ENCODE measurements around the gene CFAP54.

The CFAP54 gene

DNA sequence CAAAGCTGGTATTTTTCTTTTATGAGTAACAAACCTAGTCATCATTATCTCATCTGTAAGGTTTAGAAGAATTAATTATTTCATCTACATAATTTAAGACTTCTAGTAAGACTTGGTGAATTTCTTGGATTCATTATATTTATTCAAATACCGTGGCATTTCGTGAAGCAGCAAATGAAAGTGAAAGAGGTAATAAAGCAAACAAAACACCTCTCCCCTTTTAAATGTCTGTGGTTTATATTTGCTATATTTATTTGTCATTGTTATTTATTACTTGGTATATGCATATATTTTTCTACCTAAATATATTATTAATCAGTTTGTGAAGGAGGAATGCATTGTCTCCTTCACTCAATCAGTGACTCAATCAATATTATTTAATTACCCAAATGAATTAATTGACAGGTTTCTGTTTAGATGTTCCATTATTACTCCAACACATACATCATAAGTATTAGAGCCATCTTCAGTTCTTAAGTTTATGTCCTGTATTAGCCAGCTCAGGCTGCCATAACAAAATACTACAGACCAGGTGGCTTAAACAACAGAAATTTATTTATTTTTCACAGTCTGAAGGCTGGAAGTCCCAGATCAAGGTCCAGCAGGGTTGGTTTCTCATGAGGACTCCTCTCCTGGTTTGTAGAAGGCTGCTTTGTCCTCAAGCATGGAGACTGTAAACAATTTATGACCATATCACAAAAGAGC, 6.6 kb downstream of the CFAP54 start:
- Mint-ChIP-seq H3K27ac (peak overlapping the region; percentile 42), H3K27me3 (ENCODE audit: low read depth) (peaks cover 11% of the 10 kb centered on the region), H3K9me3 (peaks cover 4% of the 10 kb centered on the region), H3K36me3 (ENCODE audit: low read depth) (peaks cover 4% of the 10 kb centered on the region), H3K4me3 (no peak overlapping the region), H3K4me1 (ENCODE audit: low read depth) (peaks cover 37% of the 10 kb centered on the region)

DNA sequence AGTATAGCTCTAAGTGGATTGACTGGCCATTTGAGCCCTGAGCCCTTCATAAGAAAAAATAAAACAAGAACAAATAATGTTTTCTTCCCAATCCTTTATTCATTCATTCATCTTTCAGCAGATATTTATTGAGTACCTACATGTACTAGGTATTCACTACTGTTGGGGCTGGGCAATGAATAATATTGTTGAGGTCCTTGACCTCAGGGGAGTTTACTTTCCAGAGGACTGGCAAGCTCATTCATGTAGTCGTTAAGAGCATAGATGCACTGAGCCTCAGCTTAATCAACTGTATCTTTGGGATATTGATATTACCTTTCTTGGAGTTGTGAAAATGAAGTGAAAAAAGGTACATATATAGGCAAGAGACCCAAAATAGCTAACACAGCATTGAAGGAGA, 7.6 kb downstream of the CFAP54 start:
- Mint-ChIP-seq H3K9me3 (peaks cover 4% of the 10 kb centered on the region), H3K36me3 (ENCODE audit: low read depth) (peaks cover 4% of the 10 kb centered on the region), H3K27me3 (ENCODE audit: low read depth) (peaks cover 5% of the 10 kb centered on the region), H3K27ac (no peak overlapping the region), H3K4me3 (no peak overlapping the region), H3K4me1 (ENCODE audit: low read depth) (peaks cover 46% of the 10 kb centered on the region)

DNA sequence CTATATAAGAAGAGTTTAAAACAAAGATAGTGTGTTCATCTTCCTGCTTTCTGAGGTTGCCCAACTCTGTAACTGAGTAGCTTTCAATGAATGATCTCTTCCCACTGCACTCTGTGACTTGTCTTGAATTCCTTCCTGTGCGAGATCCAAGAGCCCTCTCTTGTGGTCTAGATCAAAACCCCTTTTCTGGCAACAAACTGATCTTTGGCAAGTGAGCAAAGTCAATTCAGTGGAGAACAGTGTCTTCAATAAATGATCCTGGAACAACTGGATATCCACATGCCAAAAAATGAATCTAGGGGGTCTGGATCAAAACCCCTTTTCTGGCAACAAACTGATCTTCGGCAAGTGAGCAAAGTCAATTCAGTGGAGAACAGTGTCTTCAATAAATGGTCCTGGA, 8.5 kb downstream of the CFAP54 start:
- H3K4me1 Mint-ChIP-seq (ENCODE audit: low read depth): peaks cover 49% of the 10 kb centered on the region
- H3K4me3 Mint-ChIP-seq: no peak overlapping the region
- peaks cover 6% of the 10 kb centered on the region for H3K36me3 Mint-ChIP-seq (ENCODE audit: low read depth)
- no peak overlapping the region for H3K27ac Mint-ChIP-seq
- H3K9me3 Mint-ChIP-seq: peaks cover 4% of the 10 kb centered on the region
- H3K27me3 Mint-ChIP-seq (ENCODE audit: low read depth): no peaks in the 10 kb centered on the region

DNA sequence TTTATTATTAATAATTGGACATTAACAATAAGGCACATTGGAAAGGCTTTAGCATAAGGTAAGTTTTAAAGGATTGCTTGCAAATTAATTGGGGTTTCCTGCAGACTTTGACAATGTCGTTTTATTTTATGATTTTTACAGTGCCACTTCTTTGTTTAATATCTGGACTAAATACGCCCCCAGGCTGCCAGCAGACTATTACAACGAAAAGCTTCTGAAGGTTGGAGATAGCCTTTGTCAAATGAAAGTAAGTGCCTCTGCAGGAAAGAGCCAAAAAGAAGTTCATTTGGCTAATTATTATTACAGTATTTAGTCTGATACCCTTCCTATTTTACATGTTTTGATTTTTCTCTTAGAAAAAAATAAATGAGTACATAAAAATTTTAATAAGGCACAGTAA, 11.3 kb downstream of the CFAP54 start:
- Mint-ChIP-seq H3K4me1 (ENCODE audit: low read depth) (peaks cover 51% of the 10 kb centered on the region), H3K27ac (peak overlapping the region; percentile 85), H3K36me3 (ENCODE audit: low read depth) (peaks cover 6% of the 10 kb centered on the region), H3K27me3 (ENCODE audit: low read depth) (no peaks in the 10 kb centered on the region), H3K9me3 (peaks cover 4% of the 10 kb centered on the region), H3K4me3 (peak overlapping the region; percentile 25)

DNA sequence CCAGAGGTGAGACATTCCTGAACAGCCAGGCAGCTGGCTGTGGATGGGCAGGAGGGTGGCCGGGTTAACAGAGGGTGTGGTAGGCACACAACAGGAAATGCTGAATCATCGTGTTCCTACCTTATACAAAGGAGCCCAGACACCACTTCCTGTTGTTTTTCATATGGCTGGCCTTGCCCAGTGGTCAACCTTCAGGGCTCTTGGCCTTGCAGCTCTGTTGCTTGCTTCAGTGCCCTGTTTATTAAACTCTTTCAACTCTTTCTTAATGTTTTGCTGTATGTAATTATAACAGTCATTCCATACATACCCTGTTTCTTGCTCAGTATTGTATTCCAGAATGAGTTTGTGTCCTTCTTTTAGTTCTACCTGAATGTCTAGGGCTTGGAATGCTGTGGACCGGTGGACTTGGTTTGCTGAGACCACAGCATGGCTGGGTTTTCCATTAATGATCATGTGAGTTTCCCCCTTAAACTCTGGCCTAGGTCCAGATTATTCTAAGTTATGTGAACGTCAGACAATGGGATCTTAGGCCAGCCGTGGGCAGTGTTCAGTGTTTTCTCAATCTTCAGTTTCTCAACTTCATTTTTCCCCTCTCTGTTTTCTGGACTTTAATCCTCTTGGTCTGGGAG, 11.9 kb downstream of the CFAP54 start:
- Mint-ChIP-seq H3K4me3 (peak overlapping the region; percentile 25), H3K27me3 (ENCODE audit: low read depth) (no peaks in the 10 kb centered on the region), H3K36me3 (ENCODE audit: low read depth) (peaks cover 6% of the 10 kb centered on the region), H3K4me1 (ENCODE audit: low read depth) (peaks cover 49% of the 10 kb centered on the region), H3K9me3 (peaks cover 4% of the 10 kb centered on the region), H3K27ac (peak overlapping the region; percentile 85)

DNA sequence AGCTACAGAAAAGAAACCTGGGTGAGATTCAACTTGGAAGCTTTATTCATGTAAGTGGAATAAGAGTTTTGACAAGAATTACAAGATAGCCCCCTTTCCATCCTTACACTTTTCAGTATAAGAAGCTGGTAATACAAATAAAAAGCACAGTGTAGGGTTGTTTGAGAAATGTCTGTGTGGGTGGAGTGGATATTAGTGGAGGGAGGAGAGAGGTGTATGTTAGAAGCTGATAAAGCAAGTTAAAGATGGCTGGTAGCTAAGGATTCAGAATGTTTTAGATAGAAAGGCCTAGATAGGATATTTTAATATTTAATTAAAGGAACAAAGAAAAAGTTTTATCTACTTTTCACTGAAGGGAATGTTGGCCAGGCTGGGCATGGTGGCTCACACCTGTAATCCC, 12.5 kb downstream of the CFAP54 start:
- Mint-ChIP-seq H3K27me3 (ENCODE audit: low read depth) (no peaks in the 10 kb centered on the region), H3K27ac (peak overlapping the region; percentile 85), H3K4me3 (no peak overlapping the region), H3K36me3 (ENCODE audit: low read depth) (peaks cover 6% of the 10 kb centered on the region), H3K9me3 (peaks cover 4% of the 10 kb centered on the region), H3K4me1 (ENCODE audit: low read depth) (peaks cover 44% of the 10 kb centered on the region)

DNA sequence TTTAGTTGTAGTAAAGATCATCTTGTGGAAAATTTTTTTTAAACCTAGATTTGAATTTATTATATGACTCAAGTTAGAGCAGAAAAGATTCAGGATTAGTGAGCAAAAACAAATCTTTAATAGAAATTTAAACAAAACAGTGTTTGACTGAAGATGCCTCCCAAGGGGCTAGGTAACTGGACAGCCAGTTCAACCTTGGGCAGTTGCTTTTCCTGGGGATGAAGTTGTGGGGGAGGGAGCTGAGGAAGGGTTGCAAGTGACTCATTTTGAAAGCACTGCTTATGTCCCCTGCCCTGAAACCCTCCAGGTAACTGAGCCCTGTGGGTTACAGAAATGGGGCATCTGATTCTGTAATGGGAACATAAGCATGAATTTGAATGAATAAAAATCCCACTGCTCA, 13.1 kb downstream of the CFAP54 start:
- no peaks in the 10 kb centered on the region for H3K27me3 Mint-ChIP-seq (ENCODE audit: low read depth)
- H3K4me3 Mint-ChIP-seq: no peak overlapping the region
- H3K36me3 Mint-ChIP-seq (ENCODE audit: low read depth): peaks cover 6% of the 10 kb centered on the region
- peaks cover 4% of the 10 kb centered on the region for H3K9me3 Mint-ChIP-seq
- H3K27ac Mint-ChIP-seq: peak overlapping the region; percentile 68
- peaks cover 41% of the 10 kb centered on the region for H3K4me1 Mint-ChIP-seq (ENCODE audit: low read depth)

DNA sequence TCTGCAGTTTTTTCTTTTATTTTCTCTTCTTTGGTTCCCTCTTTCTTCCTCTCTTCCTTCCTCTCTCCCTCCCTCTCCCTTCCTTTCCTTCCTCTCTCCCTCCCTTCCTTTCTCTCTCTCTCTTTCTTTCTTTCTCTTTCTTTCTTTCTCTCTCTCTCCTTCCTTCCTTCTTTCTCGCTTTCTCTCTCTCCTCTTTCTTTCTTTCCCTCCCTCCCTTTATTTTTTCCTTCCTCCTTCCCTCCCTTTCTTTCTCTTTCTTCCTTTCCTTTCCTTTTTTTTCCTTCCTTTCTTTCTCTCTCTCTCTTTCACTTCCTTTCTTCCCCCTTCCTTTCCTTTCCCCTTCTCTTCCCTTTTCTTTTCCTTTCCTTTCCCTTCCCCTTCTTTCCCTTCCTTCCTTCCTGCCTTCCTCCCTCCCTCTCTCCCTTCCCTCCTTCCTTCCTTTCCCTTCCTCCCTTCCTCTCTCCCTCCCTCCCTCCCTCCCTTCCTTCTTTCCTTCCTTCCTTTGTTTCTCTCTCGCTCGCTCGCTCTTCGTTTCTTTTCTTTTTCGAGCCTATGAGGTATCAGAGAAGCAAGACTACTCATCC, 13.7 kb downstream of the CFAP54 start:
- Mint-ChIP-seq H3K4me1 (ENCODE audit: low read depth) (peaks cover 40% of the 10 kb centered on the region), H3K27ac (peak overlapping the region; percentile 77), H3K27me3 (ENCODE audit: low read depth) (no peaks in the 10 kb centered on the region), H3K4me3 (peak overlapping the region; percentile 57), H3K36me3 (ENCODE audit: low read depth) (peaks cover 2% of the 10 kb centered on the region), H3K9me3 (no peaks in the 10 kb centered on the region)

DNA sequence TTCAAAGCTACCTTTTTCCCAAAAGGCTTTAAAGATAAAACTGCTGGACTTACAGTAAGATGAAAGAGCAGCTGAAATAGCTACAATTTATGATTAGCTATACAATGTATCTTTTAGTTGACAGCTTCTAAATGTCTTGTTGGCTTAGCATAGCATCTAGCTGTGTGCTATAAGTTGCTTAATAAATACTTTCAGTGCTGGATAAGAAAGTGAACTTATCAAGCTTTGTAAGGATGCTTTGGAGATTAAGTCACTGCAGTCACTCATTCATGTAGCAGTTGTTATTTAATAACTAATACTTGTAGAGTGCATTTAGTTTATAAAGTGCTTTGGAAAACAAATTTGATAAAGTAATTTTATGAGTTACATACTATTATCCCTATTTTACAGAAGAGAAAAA, 14.6 kb downstream of the CFAP54 start:
- Mint-ChIP-seq H3K4me3 (no peak overlapping the region), H3K27ac (no peak overlapping the region), H3K4me1 (ENCODE audit: low read depth) (peaks cover 43% of the 10 kb centered on the region), H3K36me3 (ENCODE audit: low read depth) (peaks cover 2% of the 10 kb centered on the region), H3K9me3 (no peaks in the 10 kb centered on the region), H3K27me3 (ENCODE audit: low read depth) (no peaks in the 10 kb centered on the region)

DNA sequence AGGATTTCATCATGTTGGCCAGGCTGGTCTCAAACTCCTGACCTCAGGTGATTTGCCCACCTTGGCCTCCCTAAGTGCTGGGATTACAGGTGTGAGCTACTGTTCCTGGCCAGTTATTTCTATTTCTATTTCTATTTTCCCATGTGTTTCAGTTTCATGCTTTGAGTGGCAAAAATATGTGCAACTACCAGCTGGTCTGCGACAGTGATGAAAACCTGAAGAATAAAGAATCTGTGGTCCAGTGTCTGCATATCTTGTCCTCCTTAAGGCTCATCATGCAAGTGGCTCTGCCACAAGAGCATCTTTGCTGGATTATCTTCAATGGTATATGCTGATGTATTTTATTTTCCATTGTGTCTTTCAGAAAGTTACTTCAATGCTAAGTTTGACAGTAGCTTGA, 17.4 kb downstream of the CFAP54 start:
- Mint-ChIP-seq H3K36me3 (ENCODE audit: low read depth) (peaks cover 2% of the 10 kb centered on the region), H3K4me1 (ENCODE audit: low read depth) (peaks cover 28% of the 10 kb centered on the region), H3K27ac (no peak overlapping the region), H3K9me3 (no peaks in the 10 kb centered on the region), H3K27me3 (ENCODE audit: low read depth) (no peaks in the 10 kb centered on the region), H3K4me3 (no peak overlapping the region)

DNA sequence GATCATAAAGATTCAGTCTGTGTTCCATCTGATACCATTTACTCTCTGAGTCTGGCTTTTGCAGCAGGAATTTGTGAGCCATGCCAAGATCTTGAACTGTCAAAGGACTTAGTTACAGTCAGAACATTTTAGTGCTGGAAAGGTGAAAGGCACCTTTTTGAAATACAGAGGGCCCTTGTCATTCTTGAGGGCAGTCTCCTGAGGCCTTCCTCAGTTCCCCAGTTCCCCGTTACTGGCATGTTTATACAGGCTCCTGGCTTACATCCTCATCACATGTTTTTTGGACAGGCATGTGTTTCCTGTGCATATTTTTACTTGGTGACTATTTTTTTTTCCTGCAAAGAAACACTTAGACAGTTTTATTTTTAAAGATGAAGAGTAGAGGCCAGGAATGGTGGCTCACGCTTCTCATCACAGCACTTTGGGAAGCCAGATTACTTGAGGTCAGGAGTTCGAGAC, 21.0 kb downstream of the CFAP54 start:
- no peak overlapping the region for H3K4me3 Mint-ChIP-seq
- no peak overlapping the region for H3K27ac Mint-ChIP-seq
- no peaks in the 10 kb centered on the region for H3K9me3 Mint-ChIP-seq
- H3K4me1 Mint-ChIP-seq (ENCODE audit: low read depth): peaks cover 11% of the 10 kb centered on the region
- no peaks in the 10 kb centered on the region for H3K36me3 Mint-ChIP-seq (ENCODE audit: low read depth)
- H3K27me3 Mint-ChIP-seq (ENCODE audit: low read depth): no peaks in the 10 kb centered on the region

DNA sequence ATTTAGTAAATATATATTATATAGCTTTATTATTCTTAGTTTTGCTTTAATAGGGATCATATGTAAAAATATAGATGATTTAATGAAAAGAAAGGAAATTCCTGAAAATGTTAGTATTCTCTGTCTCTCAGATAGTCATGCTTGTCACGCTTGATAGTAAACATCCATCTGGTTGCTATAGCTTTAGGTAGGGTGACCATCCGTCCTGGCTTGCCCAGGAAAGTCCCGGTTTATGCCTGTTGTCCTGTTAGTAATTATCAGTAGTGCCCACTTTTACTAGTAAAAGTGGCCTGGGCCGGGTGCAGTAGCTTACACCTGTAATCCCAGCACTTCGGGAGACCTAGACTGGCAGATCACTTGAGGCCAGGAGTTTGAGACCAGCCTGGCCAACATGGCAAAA, 23.8 kb downstream of the CFAP54 start:
- Mint-ChIP-seq H3K27ac (no peak overlapping the region), H3K9me3 (no peaks in the 10 kb centered on the region), H3K36me3 (ENCODE audit: low read depth) (no peaks in the 10 kb centered on the region), H3K4me3 (no peak overlapping the region), H3K4me1 (ENCODE audit: low read depth) (peaks cover 20% of the 10 kb centered on the region), H3K27me3 (ENCODE audit: low read depth) (no peaks in the 10 kb centered on the region)

DNA sequence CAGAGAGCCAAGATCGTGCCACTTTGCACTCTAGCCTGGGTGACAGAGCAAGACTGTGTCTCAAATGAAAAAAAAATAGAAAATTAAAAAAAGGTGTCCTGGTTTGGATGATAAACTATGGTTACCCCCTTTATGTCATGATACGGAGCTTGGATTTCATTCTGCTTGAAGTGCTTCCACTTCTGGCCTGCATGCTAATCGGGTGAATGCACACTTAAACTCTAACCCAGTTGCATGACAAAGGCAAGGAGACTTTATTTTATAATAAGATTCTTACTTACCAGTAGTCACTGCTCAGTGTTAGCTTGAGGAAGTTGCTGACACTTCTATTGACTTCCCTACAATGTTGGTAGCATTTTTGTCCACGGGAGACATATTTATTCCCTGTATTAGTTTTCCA, 24.3 kb downstream of the CFAP54 start:
- Mint-ChIP-seq H3K4me3 (no peak overlapping the region), H3K36me3 (ENCODE audit: low read depth) (no peaks in the 10 kb centered on the region), H3K4me1 (ENCODE audit: low read depth) (peaks cover 20% of the 10 kb centered on the region), H3K27me3 (ENCODE audit: low read depth) (no peaks in the 10 kb centered on the region), H3K9me3 (no peaks in the 10 kb centered on the region), H3K27ac (no peak overlapping the region)

DNA sequence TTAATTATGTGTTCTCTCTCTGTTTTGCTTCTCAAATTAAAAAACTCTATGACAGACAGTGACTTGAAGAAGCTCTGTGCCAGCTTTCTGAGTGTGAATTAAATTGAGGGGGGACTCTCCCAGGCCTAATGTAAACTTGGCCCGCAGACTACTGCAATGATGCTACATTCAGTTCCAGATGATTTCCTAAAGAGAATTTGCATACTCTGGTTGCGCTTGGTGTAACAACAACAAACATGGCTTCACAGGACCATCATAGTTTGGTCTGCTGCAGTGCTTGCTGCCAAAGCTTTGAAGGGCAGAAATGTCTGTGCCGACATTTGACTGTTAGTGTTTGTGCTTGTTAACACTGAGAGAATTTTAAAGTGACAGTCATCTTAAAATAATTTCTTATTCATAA, 25.0 kb downstream of the CFAP54 start:
- Mint-ChIP-seq H3K9me3 (no peaks in the 10 kb centered on the region), H3K4me3 (no peak overlapping the region), H3K27me3 (ENCODE audit: low read depth) (no peaks in the 10 kb centered on the region), H3K36me3 (ENCODE audit: low read depth) (no peaks in the 10 kb centered on the region), H3K27ac (no peak overlapping the region), H3K4me1 (ENCODE audit: low read depth) (peaks cover 18% of the 10 kb centered on the region)

Measured in T-helper 1 cell treated with Interleukin-12 subunit alpha and Interleukin-12 subunit beta and Interleukin-4 antibody, amounts not matched to agents 30 μg/mL and 1 μg/mL, for 36 hours (primary cell).